Lower leg skin (tissue), 4 donors: ENCODE results near the gene HOXD10. TPM values are rescaled to one million over a fixed set of nuclear protein-coding genes. Genes with fewer than 3 reads are reported as not detected.

ENCODE experiments used
- DNase-seq, 2 donors: peaks; one replicate each; pipeline ENCODE4 v3.0.0-alpha.2; 2019; ENCODE audit warnings: low spot score in 2 of 2
- H3K4me3 ChIP-seq: fragments of 200-600 bp; sonication (generic); 2 replicates; pipeline ENCODE4 v1.5.1; 2017; ENCODE audit warnings: mild to moderate bottlenecking, low read depth; ENCODE audit not compliant: poor library complexity, severe bottlenecking
- POLR2A ChIP-seq, 2 donors: fragments of 450-650 bp; IDR thresholded peaks; one replicate each; pipeline ENCODE4 v1.6.1; 2016 to 2017; ENCODE audit warnings: antibody characterized with exemption in 2 of 2, mild to moderate bottlenecking in 1 of 2, moderate library complexity in 1 of 2
- WGBS, 2 donors: methylation state at CpG; one replicate each; pipeline ENCODE4 v1.1.5; 2018; 5-methylcytosine and 5-hydroxymethylcytosine counted together
- intact Hi-C: fragments of 100-400 bp; cut with DNase I; formaldehyde crosslinking; loops from one replicate; pipeline ENCODE4 v1.15.0; 2023; ENCODE audit warnings: low total_unique reads
- total RNA-seq, 4 donors: library from RNA; depleted of rRNA; stranded (reverse); fragments of >200 nt; gene quantifications; one replicate each; pipeline ENCODE4 v1.1.0, GENCODE V29; 2016
- TF ChIP-seq, protein P1 (sequence below), 3 donors: fragments of 450-650 bp; IDR thresholded peaks; one replicate each; pipeline ENCODE4 v1.5.1; 2016; ENCODE audit warnings: antibody characterized with exemption in 3 of 3, mild to moderate bottlenecking in 3 of 3, moderate library complexity in 2 of 3

The HOXD10 gene
- total RNA-seq, 4 donors from 2014 or later: 0.29 to 3.1 (median 1.4) TPM; not detected in 1

DNA sequence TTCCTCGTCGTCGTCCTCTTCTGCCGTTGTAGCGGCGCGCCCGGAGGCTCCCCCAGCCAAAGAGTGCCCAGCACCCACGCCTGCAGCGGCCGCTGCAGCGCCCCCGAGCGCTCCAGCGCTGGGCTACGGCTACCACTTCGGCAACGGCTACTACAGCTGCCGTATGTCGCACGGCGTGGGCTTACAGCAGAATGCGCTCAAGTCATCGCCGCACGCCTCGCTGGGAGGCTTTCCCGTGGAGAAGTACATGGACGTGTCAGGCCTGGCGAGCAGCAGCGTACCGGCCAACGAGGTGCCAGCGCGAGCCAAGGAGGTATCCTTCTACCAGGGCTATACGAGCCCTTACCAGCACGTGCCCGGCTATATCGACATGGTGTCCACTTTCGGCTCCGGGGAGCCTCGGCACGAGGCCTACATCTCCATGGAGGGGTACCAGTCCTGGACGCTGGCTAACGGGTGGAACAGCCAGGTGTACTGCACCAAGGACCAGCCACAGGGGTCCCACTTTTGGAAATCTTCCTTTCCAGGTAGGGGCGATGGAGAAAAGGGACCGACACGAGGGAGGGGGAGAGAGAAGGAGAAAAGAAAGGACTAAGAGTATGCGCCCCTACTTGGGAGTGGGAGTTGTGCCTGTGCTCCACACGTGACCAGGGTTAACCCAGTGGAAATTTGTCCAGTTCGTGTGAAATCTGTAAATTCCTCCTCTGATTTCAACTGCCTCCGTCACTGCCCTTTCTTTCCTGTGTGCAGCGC is 23.3 kb upstream of the HOXD10 start:
- TF ChIP-seq, protein P1, sequence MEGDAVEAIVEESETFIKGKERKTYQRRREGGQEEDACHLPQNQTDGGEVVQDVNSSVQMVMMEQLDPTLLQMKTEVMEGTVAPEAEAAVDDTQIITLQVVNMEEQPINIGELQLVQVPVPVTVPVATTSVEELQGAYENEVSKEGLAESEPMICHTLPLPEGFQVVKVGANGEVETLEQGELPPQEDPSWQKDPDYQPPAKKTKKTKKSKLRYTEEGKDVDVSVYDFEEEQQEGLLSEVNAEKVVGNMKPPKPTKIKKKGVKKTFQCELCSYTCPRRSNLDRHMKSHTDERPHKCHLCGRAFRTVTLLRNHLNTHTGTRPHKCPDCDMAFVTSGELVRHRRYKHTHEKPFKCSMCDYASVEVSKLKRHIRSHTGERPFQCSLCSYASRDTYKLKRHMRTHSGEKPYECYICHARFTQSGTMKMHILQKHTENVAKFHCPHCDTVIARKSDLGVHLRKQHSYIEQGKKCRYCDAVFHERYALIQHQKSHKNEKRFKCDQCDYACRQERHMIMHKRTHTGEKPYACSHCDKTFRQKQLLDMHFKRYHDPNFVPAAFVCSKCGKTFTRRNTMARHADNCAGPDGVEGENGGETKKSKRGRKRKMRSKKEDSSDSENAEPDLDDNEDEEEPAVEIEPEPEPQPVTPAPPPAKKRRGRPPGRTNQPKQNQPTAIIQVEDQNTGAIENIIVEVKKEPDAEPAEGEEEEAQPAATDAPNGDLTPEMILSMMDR (IDR thresholded peaks at IDR 0.05): no peak
- no peak for TF ChIP-seq POLR2A (IDR thresholded peaks at IDR 0.05)
- WGBS, 2 donors: 5 to 7% methylated on average over 26 to 28 of the region's 53 CpGs
- DNase-seq: peak in 1 of 2 donors; percentile 81
- intact Hi-C loops: no loop called here
- no peak overlapping the region for H3K4me3 ChIP-seq

DNA sequence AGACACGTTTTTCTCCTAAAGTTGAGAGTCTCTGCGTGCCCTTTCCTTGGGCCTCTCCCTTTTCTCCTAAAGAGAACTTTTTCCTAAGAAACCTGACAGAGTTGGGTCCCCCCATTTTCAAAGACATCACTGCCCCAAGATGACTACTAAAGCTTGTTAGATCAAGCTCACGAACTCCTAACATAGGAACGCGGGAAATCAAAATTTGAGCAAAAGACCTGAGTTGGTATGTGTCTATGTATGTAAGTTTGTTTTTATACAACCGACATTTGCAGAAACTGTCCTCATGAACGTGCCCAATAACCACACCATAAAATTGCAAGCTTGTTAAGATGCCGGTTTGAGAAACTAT is 22.7 kb upstream of the HOXD10 start:
- no peak overlapping the region for H3K4me3 ChIP-seq
- 15 to 17% methylated on average over 8 of the region's 8 CpGs for WGBS, 2 donors
- intact Hi-C loops: no loop called here
- no peak for DNase-seq
- TF ChIP-seq, protein P1 (IDR thresholded peaks at IDR 0.05): no peak
- no peak for TF ChIP-seq POLR2A (IDR thresholded peaks at IDR 0.05)

DNA sequence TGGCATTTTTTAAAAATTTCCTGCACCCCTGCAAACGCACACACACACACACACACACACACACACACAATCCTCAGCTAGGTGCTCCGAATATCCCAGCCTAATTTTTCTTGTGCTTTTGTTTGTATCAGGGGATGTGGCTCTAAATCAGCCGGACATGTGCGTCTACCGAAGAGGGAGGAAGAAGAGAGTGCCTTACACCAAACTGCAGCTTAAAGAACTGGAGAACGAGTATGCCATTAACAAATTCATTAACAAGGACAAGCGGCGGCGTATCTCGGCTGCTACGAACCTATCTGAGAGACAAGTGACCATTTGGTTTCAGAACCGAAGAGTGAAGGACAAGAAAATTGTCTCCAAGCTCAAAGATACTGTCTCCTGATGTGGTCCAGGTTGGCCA is 22.2 kb upstream of the HOXD10 start:
- H3K4me3 ChIP-seq: no peak overlapping the region
- no peak for DNase-seq
- 21 to 23% methylated on average over 12 of the region's 12 CpGs for WGBS, 2 donors
- intact Hi-C loops: no loop called here
- no peak for TF ChIP-seq POLR2A (IDR thresholded peaks at IDR 0.05)
- TF ChIP-seq, protein P1 (IDR thresholded peaks at IDR 0.05): no peak

DNA sequence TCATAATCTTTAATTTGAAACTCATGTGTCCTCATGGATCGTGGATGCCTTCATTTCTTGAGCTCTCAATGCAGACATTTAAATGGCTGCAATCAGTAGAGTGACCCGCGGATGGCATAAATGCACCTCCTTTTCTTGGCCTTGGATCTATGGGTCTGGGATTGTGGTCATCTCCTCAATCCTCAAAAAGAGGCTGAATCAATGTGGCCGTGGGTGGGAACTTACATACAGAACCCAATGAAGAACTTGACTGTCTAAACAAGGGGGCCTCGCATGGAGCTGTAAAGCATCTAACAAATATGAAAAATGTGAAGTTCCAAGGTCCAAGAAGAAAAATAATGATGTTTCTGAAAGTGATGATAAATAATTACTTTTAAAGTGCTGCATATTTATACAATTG is 21.2 kb upstream of the HOXD10 start:
- intact Hi-C loops: no loop called here
- DNase-seq: no peak
- no peak overlapping the region for H3K4me3 ChIP-seq
- whole genome bisulfite sequencing, 2 donors: 29 to 30% methylated on average over 5 of the region's 5 CpGs
- TF ChIP-seq, protein P1 (IDR thresholded peaks at IDR 0.05): no peak
- TF ChIP-seq POLR2A (IDR thresholded peaks at IDR 0.05): no peak

DNA sequence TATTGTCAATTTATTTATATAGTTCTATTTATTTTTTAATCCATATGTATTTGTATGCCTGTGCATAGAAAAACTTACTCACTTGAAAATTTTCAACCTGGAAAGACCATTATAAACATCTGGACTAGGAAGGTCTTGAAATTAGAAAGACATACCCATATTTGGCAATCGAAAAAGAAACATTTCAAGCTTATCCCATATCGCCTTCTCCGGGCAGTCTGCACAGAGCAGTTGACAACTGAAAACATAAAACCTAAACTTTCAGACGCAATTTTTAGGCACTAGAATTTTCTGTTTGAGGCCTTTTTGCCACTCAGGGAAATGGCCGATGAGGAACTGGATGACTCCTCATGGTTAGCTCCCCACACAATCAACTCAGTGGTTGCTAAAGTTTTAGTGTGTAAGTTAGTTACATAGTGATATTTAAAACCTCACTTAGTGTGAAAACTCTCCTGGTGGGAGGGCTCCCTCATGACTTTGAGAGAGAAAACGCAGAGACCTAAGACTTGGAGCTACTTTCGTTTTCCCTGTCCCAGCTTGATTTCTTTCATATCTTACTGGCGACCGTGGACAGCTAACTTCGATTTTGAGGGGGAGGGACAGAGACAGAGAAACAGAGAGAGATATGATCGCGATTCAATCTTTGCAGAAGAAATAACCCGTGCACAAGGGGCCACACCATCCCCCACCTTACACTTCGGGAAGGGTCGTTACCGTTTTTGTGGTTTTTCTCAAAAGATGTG is 20.2 kb upstream of the HOXD10 start:
- TF ChIP-seq, protein P1 (IDR thresholded peaks at IDR 0.05): no peak
- no peak for TF ChIP-seq POLR2A (IDR thresholded peaks at IDR 0.05)
- H3K4me3 ChIP-seq: no peak overlapping the region
- intact Hi-C loops: no loop called here
- DNase-seq: peak in 1 of 2 donors; percentile 54
- WGBS, 2 donors: 13 to 20% methylated on average over 16 of the region's 16 CpGs
